GM12878 (cell line): ENCODE measurements around the gene UTP14C. TPM values are rescaled to one million over a fixed set of nuclear protein-coding genes. Genes with fewer than 3 reads are reported as not detected.
"Not testable (repeated sequence)": the region's sequence is repeated elsewhere in the genome, so short reads cannot be mapped to it uniquely, and the experiment has no call there.

ENCODE experiments used
- ATAC-seq: fragments of 200-7000 bp; cut with Tn5 transposase; 3 replicates; pipeline ENCODE4 v1.9.1; 2020; ENCODE audit warnings: mild to moderate bottlenecking, moderate library complexity
- BruUV-seq: library from RNA; stranded (reverse); fragments of 400-500 nt; replicated peaks from 2 replicates; lab custom pipeline; 2021; lab: Mats Ljungman, UMichigan
- CTCF ChIA-PET: fragments of 300-600 bp; sonication (Branson Sonifier 250); formaldehyde crosslinking; extraction: SDS; loops from one replicate; lab custom pipeline; 2021; ENCODE audit warnings: inconsistent platforms; lab: Yijun Ruan, JAX
- POLR2A ChIA-PET: fragments of 350-600 bp; formaldehyde crosslinking; extraction: SDS; loops from one replicate; lab custom pipeline; 2021; ENCODE audit warnings: inconsistent platforms; lab: Charles Lee
- RAD21 ChIA-PET: fragments of 300-600 bp; sonication (Branson Sonifier 250); formaldehyde crosslinking; loops from one replicate; lab custom pipeline; 2023; ENCODE audit warnings: antibody characterized with exemption; ENCODE audit not compliant: unreplicated experiment; lab: Charles Lee
- SMC1A ChIA-PET: fragments of 300-600 bp; sonication (Branson Sonifier 250); formaldehyde crosslinking; loops from one replicate; lab custom pipeline; 2023; ENCODE audit not compliant: unreplicated experiment, uncharacterized antibody; lab: Charles Lee
- DNase-seq: peaks from one replicate; pipeline ENCODE4 v3.0.0-alpha.2; 2011; ENCODE audit warnings: low read depth, low spot score
- FAIRE-seq: peaks from 3 replicates; lab custom pipeline; 2011; peaks lifted over from hg19 to GRCh38; lab: Jason Lieb, UNC
- H2AFZ ChIP-seq: 2 replicates; pipeline ENCODE4 v1.6.0; 2011; ENCODE audit warnings: low read depth, low read length, control low read depth; ENCODE audit not compliant: control insufficient read depth
- H3K27ac ChIP-seq: 2 replicates; pipeline ENCODE4 v1.5.1; 2011; ENCODE audit warnings: control low read depth; ENCODE audit not compliant: control insufficient read depth, insufficient read depth
- H3K27me3 ChIP-seq, 2 experiments: replicated peaks in 1 of 2; 2 replicates each; pipeline versions ENCODE4 v1.6.0 to v1.6.1; 2011; ENCODE audit warnings: low read length in 1 of 2; ENCODE audit not compliant: control insufficient read depth in 2 of 2, insufficient read depth in 2 of 2
- H3K36me3 ChIP-seq, 2 experiments: 2 replicates each; pipeline ENCODE4 v1.5.1; 2011; ENCODE audit warnings: low read length in 1 of 2; ENCODE audit not compliant: control insufficient read depth in 2 of 2, insufficient read depth in 2 of 2
- H3K4me1 ChIP-seq: 2 replicates; pipeline ENCODE4 v1.6.1; 2011; ENCODE audit warnings: mild to moderate bottlenecking, low read length, moderate library complexity, mixed read lengths; ENCODE audit not compliant: control insufficient read depth, insufficient read depth
- H3K4me2 ChIP-seq: 2 replicates; pipeline ENCODE4 v1.6.0; 2011; ENCODE audit warnings: control low read depth; ENCODE audit not compliant: control insufficient read depth, insufficient read depth
- H3K4me3 ChIP-seq: fragments of 200-600 bp; sonication (generic); 2 replicates; pipeline ENCODE4 v1.5.1; 2016
- H3K79me2 ChIP-seq: 2 replicates; pipeline ENCODE4 v1.6.0; 2011; ENCODE audit warnings: low read length; ENCODE audit not compliant: control insufficient read depth, insufficient read depth
- H3K9ac ChIP-seq: 2 replicates; pipeline ENCODE4 v1.8.0; 2011; ENCODE audit warnings: low read length, control low read depth, mixed read lengths; ENCODE audit not compliant: control insufficient read depth, insufficient read depth
- H3K9me3 ChIP-seq: replicated peaks from 3 replicates; pipeline ENCODE4 v1.5.1; 2011; ENCODE audit warnings: mild to moderate bottlenecking, low read length; ENCODE audit not compliant: control insufficient read depth, insufficient read depth
- H4K20me1 ChIP-seq: 2 replicates; pipeline ENCODE4 v1.6.0; 2011; ENCODE audit not compliant: control insufficient read depth, insufficient read depth
- ATF7 ChIP-seq: fragments of 450-650 bp; IDR thresholded peaks from 2 replicates; pipeline ENCODE4 v1.6.1; 2016; ENCODE audit warnings: low read depth, mild to moderate bottlenecking
- CBX5 ChIP-seq: sonication (generic); IDR thresholded peaks from 2 replicates; pipeline ENCODE4 v1.6.1; 2016; ENCODE audit warnings: low read depth, moderate library complexity, mild to moderate bottlenecking, inconsistent platforms
- FOXK2 ChIP-seq: fragments of 450-650 bp; IDR thresholded peaks from 2 replicates; pipeline ENCODE4 v1.6.1; 2017; ENCODE audit warnings: mild to moderate bottlenecking, moderate library complexity
- NFIC ChIP-seq: IDR thresholded peaks from 2 replicates; pipeline ENCODE4 v1.6.1; 2012; ENCODE audit warnings: low read depth, mild to moderate bottlenecking, inconsistent platforms, low read length, moderate library complexity
- PML ChIP-seq: IDR thresholded peaks from 2 replicates; pipeline ENCODE4 v1.6.1; 2012; ENCODE audit warnings: low read length, inconsistent platforms
- RB1 ChIP-seq: fragments of 450-650 bp; formaldehyde crosslinking; IDR thresholded peaks from 2 replicates; pipeline ENCODE4 v1.6.1; 2017; ENCODE audit warnings: mild to moderate bottlenecking, borderline replicate concordance
- RCOR1 ChIP-seq: conservative IDR thresholded peaks from 2 replicates; pipeline ENCODE4 v1.6.1; 2012; ENCODE audit warnings: low read depth, low read length, improper control_type of control experiment
- WGBS: methylation state at CpG from one replicate; pipeline ENCODE4 v1.1.6; 2016; ENCODE audit warnings: low lambda C conversion rate; ENCODE audit not compliant: insufficient replicate concordance, insufficient coverage; ENCODE audit errors: missing lambda C conversion rate; 5-methylcytosine and 5-hydroxymethylcytosine counted together
- in situ Hi-C: fragments of 300-500 bp; cut with MboI; formaldehyde crosslinking; loops from 9 replicates; pipeline ENCODE4 v1.14.3; 2018; ENCODE audit warnings: mixed read lengths
- intact Hi-C: fragments of 100-400 bp; cut with micrococcal nuclease; formaldehyde crosslinking; loops from one replicate; pipeline ENCODE4 v1.14.2; 2022; ENCODE audit not compliant: unreplicated experiment
- polyA plus RNA-seq, 11 experiments: library from polyadenylated mRNA; depleted of rRNA in 4 of 11; unstranded in 6 of 11; stranded (reverse) in 5 of 11; fragments of >200 nt; fragmentation: Nextera tagmentation in 4 of 11; fragmentation: Illumina TruSeq in 1 of 11; extraction: Ambion mirVana in 4 of 11; extraction: Trizol in 1 of 11; gene quantifications; 1 replicate in 1 of 11; 2 replicates in 10 of 11; pipeline versions ENCODE4 v1.2.1 to v1.2.3, GENCODE V29; 2011 to 2016; ENCODE audit warnings: inconsistent platforms in 2 of 11, missing spikeins in 2 of 11, low read depth in 1 of 11
- total RNA-seq, 4 experiments: library from RNA; depleted of rRNA in 3 of 4; stranded (reverse); fragments of >200 nt in 3 of 4; fragmentation: Illumina TruSeq in 1 of 4; extraction: Trizol in 1 of 4; gene quantifications; 2 replicates each; pipeline versions ENCODE4 v1.2.1 to v1.2.3, GENCODE V29; 2013 to 2021
- TF ChIP-seq, protein P1 (sequence below): fragments of 150-350 bp; IDR thresholded peaks from 2 replicates; pipeline ENCODE4 v1.6.1; 2016; ENCODE audit warnings: low read depth, low read length
- TF ChIP-seq, protein P2 (sequence below): IDR thresholded peaks from 2 replicates; pipeline ENCODE4 v1.6.1; 2012; ENCODE audit warnings: low read depth, low read length, improper control_type of control experiment
- TF ChIP-seq, protein P3 (sequence below): fragments of 150-350 bp; IDR thresholded peaks from 2 replicates; pipeline ENCODE4 v1.6.1; 2014; ENCODE audit warnings: mild to moderate bottlenecking, low read depth, low read length
- TF ChIP-seq, protein P4 (sequence below): fragments of 450-650 bp; IDR thresholded peaks from 2 replicates; pipeline ENCODE4 v1.6.1; 2014; ENCODE audit warnings: mild to moderate bottlenecking

UTP14C gene
- total and polyA plus RNA-seq, 10 of the 15 experiments (the other 5 are each of a cell fraction or from before 2014, with no cell fraction given) = 3.4 to 11.2 (median 6.0) TPM

DNA sequence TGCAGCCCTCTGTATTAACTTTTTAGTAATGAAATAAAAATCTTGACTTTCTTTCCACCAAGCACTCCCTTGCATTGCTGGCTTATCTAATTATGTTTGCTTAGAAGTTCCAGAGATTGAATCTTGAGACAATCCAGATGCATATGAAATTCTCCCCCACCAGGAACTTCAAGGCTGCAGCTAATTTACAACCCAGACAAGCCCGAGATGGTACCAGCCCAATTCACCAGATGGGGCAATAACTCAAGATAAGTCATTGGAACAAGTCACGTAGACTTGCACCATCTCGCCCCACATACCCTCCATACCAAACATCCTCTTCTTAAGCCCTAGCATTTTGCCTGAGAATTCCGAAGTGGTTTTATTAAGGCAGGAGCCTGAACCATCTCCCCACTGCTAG, 29.0 kb downstream of the UTP14C start:
- 31% methylated on average over 4 of the region's 4 CpGs for WGBS
- no peak overlapping the region for H3K4me3 ChIP-seq
- POLR2A ChIA-PET = no interaction called here
- H4K20me1 ChIP-seq = no peaks in the 10 kb centered on the region
- no peaks in the 10 kb centered on the region for H3K79me2 ChIP-seq
- CTCF ChIA-PET = interaction anchor here (1.7 kb wide), 1 partner anchor 40 kb away, joined by 3 read pairs; no protein-coding TSS in a partner anchor
- FAIRE-seq (no peak), DNase-seq (no peak), ATAC-seq (no peak)
- H3K27ac ChIP-seq = no peak overlapping the region
- no peaks in the 10 kb centered on the region for H3K9me3 ChIP-seq
- RAD21 ChIA-PET = no interaction called here
- BruUV-seq = no TSS peak
- in situ Hi-C loops = no loop called here
- H2AFZ ChIP-seq = no peak overlapping the region
- intact Hi-C loops = no loop called here
- H3K27me3 ChIP-seq = no peaks in the 10 kb centered on the region
- H3K4me2 ChIP-seq = no peak overlapping the region
- H3K36me3 ChIP-seq = no peaks in the 10 kb centered on the region
- H3K4me1 ChIP-seq = no peaks in the 10 kb centered on the region
- TF ChIP-seq CBX5 (no peak), PML (no peak), NFIC (no peak), RB1 (no peak), RCOR1 (no peak), FOXK2 (no peak), ATF7 (no peak)
- TF ChIP-seq, protein P1, sequence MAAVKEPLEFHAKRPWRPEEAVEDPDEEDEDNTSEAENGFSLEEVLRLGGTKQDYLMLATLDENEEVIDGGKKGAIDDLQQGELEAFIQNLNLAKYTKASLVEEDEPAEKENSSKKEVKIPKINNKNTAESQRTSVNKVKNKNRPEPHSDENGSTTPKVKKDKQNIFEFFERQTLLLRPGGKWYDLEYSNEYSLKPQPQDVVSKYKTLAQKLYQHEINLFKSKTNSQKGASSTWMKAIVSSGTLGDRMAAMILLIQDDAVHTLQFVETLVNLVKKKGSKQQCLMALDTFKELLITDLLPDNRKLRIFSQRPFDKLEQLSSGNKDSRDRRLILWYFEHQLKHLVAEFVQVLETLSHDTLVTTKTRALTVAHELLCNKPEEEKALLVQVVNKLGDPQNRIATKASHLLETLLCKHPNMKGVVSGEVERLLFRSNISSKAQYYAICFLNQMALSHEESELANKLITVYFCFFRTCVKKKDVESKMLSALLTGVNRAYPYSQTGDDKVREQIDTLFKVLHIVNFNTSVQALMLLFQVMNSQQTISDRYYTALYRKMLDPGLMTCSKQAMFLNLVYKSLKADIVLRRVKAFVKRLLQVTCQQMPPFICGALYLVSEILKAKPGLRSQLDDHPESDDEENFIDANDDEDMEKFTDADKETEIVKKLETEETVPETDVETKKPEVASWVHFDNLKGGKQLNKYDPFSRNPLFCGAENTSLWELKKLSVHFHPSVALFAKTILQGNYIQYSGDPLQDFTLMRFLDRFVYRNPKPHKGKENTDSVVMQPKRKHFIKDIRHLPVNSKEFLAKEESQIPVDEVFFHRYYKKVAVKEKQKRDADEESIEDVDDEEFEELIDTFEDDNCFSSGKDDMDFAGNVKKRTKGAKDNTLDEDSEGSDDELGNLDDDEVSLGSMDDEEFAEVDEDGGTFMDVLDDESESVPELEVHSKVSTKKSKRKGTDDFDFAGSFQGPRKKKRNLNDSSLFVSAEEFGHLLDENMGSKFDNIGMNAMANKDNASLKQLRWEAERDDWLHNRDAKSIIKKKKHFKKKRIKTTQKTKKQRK = no peak
- TF ChIP-seq, protein P2, sequence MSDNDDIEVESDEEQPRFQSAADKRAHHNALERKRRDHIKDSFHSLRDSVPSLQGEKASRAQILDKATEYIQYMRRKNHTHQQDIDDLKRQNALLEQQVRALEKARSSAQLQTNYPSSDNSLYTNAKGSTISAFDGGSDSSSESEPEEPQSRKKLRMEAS = no peak
- TF ChIP-seq, protein P3, sequence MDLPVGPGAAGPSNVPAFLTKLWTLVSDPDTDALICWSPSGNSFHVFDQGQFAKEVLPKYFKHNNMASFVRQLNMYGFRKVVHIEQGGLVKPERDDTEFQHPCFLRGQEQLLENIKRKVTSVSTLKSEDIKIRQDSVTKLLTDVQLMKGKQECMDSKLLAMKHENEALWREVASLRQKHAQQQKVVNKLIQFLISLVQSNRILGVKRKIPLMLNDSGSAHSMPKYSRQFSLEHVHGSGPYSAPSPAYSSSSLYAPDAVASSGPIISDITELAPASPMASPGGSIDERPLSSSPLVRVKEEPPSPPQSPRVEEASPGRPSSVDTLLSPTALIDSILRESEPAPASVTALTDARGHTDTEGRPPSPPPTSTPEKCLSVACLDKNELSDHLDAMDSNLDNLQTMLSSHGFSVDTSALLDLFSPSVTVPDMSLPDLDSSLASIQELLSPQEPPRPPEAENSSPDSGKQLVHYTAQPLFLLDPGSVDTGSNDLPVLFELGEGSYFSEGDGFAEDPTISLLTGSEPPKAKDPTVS = no peak
- TF ChIP-seq, protein P4, sequence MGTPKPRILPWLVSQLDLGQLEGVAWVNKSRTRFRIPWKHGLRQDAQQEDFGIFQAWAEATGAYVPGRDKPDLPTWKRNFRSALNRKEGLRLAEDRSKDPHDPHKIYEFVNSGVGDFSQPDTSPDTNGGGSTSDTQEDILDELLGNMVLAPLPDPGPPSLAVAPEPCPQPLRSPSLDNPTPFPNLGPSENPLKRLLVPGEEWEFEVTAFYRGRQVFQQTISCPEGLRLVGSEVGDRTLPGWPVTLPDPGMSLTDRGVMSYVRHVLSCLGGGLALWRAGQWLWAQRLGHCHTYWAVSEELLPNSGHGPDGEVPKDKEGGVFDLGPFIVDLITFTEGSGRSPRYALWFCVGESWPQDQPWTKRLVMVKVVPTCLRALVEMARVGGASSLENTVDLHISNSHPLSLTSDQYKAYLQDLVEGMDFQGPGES = no peak
- SMC1A ChIA-PET = no interaction called here
- H3K9ac ChIP-seq = no peak overlapping the region

DNA sequence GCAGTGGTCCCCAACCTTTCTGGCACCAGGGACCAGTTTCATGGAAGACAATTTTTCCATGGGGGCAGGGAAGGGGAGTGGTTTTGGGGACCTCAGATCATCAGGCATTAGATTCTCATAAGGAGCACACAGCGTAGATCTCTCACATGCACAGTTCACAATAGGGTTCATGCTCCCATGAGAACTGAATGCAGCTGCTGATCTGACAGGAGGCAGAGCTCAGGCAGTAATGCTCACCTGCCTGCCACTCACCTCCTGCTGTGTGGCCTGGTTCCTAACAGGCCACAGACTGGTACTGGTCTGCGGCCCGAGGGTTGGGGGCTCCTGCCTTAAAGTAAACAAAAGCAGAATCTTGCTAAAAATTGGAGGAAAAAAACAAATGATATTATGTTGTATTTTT, 36.6 kb downstream of the UTP14C start:
- H3K79me2 ChIP-seq, H3K9ac ChIP-seq, FAIRE-seq, H3K4me3 ChIP-seq, H3K27ac ChIP-seq, DNase-seq, in situ Hi-C loops, H3K36me3 ChIP-seq, POLR2A ChIA-PET, H3K4me2 ChIP-seq, intact Hi-C loops, H3K9me3 ChIP-seq, H2AFZ ChIP-seq, H4K20me1 ChIP-seq, H3K27me3 ChIP-seq, H3K4me1 ChIP-seq, BruUV-seq, ATAC-seq, RAD21 ChIA-PET: not testable (repeated sequence)
- SMC1A ChIA-PET = interaction anchor here (0.8 kb wide), 1 partner anchor 53 kb away, joined by 3 read pairs; no protein-coding TSS in a partner anchor
- CTCF ChIA-PET = interaction anchor here (1.4 kb wide), 1 partner anchor 10 kb away, joined by 3 read pairs; no protein-coding TSS in a partner anchor
- WGBS = 43% methylated on average over 3 of the region's 3 CpGs
